Effector CD4-positive, alpha-beta T cell (primary cell): ENCODE results near the gene MYL12B.
A peak's percentile ranks its signal among the peaks of the same experiment; 100 is the strongest.
"Not testable (repeated sequence)": the region's sequence is repeated elsewhere in the genome, so short reads cannot be mapped to it uniquely, and the experiment has no call there.

Experiments
- DNase-seq: peaks from one replicate; pipeline ENCODE4 v3.0.0-alpha.2; 2020
- total RNA-seq: gene quantifications from one replicate; lab custom pipeline; 2026; lab: John Stamatoyannopoulos, UW

MYL12B gene
- total RNA-seq = 105 reads per million, percentile 83 among the genes with 10 or more reads in this experiment

- DNase-seq = peak; percentile 74
These were observed at the start of gene MYL12B for GRCh38 chr18:3261373-3262233. TSS of gene MYL12B (plus strand) at chr18:3262133. CDS start at chr18:3272899, 10,766 bp downstream.

GRCh38 chr18:3212657-3213056 is 49.3 kb upstream of the MYL12B start:
- DNase-seq = no peak

GRCh38 chr18:3213300-3214059 is 48.5 kb upstream of the MYL12B start:
- no peak for DNase-seq

GRCh38 chr18:3214855-3215637 is 46.9 kb upstream of the MYL12B start:
- DNase-seq = no peak

- no peak for DNase-seq
These were observed 44.9 kb upstream of the MYL12B start for GRCh38 chr18:3216987-3217386.

- DNase-seq = no peak
These were observed 43.8 kb upstream of the MYL12B start for GRCh38 chr18:3217948-3218647.

GRCh38 chr18:3218819-3219218 is 43.1 kb upstream of the MYL12B start:
- no peak for DNase-seq

- no peak for DNase-seq
These were observed 42.7 kb upstream of the MYL12B start for GRCh38 chr18:3219241-3219630.

- no peak for DNase-seq
These were observed 42.1 kb upstream of the MYL12B start, which contains the start of gene MYOM1 for GRCh38 chr18:3219631-3220335. TSS of gene MYOM1 (minus strand) at chr18:3219968. CDS start at chr18:3215223, 4,745 bp downstream.

GRCh38 chr18:3220868-3221267 is 41.1 kb upstream of the MYL12B start:
- DNase-seq = not testable (repeated sequence)

- DNase-seq = no peak
These were observed 40.4 kb upstream of the MYL12B start for GRCh38 chr18:3221496-3221895.

- DNase-seq = no peak
These were observed 38.6 kb upstream of the MYL12B start for GRCh38 chr18:3223356-3223755.

GRCh38 chr18:3224223-3224622 is 37.7 kb upstream of the MYL12B start:
- no peak for DNase-seq

GRCh38 chr18:3225588-3225987 is 36.3 kb upstream of the MYL12B start:
- DNase-seq = no peak

GRCh38 chr18:3226048-3226447 is 35.9 kb upstream of the MYL12B start:
- no peak for DNase-seq

GRCh38 chr18:3230401-3231334 is 31.3 kb upstream of the MYL12B start:
- no peak for DNase-seq

GRCh38 chr18:3233004-3233403 is 28.9 kb upstream of the MYL12B start:
- DNase-seq = no peak

GRCh38 chr18:3233433-3234168 is 28.3 kb upstream of the MYL12B start:
- DNase-seq = no peak

- no peak for DNase-seq
These were observed 27.5 kb upstream of the MYL12B start for GRCh38 chr18:3234457-3234856.

- DNase-seq = no peak
These were observed 26.1 kb upstream of the MYL12B start for GRCh38 chr18:3235846-3236245.
